ENCODE results near the gene SYT11.
"Not testable (repeated sequence)": the region's sequence is repeated elsewhere in the genome, so short reads cannot be mapped to it uniquely, and the experiment has no call there.

SYT11 gene

GRCh38 chr1:155859234-155859829, at the start of gene SYT11:
Gene SYT11 (plus strand): TSS chr1:155859567. CDS start chr1:155859762, 195 bp downstream.
- peak; percentile 97 for DNase-seq

- DNase-seq = no peak
Measured at GRCh38 chr1:155812878-155813277, 46.5 kb upstream of the SYT11 start.

- no peak for DNase-seq
Measured at GRCh38 chr1:155813672-155814071, 45.7 kb upstream of the SYT11 start.

GRCh38 chr1:155816351-155816750, 43.0 kb upstream of the SYT11 start:
- no peak for DNase-seq

GRCh38 chr1:155827450-155827849, 31.9 kb upstream of the SYT11 start:
- no peak for DNase-seq

- DNase-seq = no peak
Measured at GRCh38 chr1:155831279-155831976, 27.9 kb upstream of the SYT11 start.

- DNase-seq = no peak
Measured at GRCh38 chr1:155833665-155834295, 25.6 kb upstream of the SYT11 start.

GRCh38 chr1:155834296-155834926, 25.0 kb upstream of the SYT11 start:
- no peak for DNase-seq

- DNase-seq = not testable (repeated sequence)
Measured at GRCh38 chr1:155834927-155835399, 24.4 kb upstream of the SYT11 start.

- DNase-seq = no peak
Measured at GRCh38 chr1:155835548-155835947, 23.8 kb upstream of the SYT11 start.

GRCh38 chr1:155840386-155840785, 19.0 kb upstream of the SYT11 start:
- no peak for DNase-seq

- no peak for DNase-seq
Measured at GRCh38 chr1:155844860-155845421, 14.4 kb upstream of the SYT11 start.

GRCh38 chr1:155847823-155848529, 11.4 kb upstream of the SYT11 start:
- DNase-seq = no peak

GRCh38 chr1:155850345-155850744, 9.0 kb upstream of the SYT11 start:
- DNase-seq = no peak

GRCh38 chr1:155856257-155856974, 3.0 kb upstream of the SYT11 start:
- no peak for DNase-seq

- DNase-seq = peak; percentile 91
Measured at GRCh38 chr1:155856975-155857930, 2.1 kb upstream of the SYT11 start, which contains the start of gene GON4L. Gene GON4L (minus strand): TSS chr1:155857214. CDS start chr1:155853780, 3,434 bp downstream.

GRCh38 chr1:155858800-155859233, 550 bp upstream of the SYT11 start:
- DNase-seq = no peak

- DNase-seq = peak; percentile 51
Measured at GRCh38 chr1:155859881-155860871, 809 bp downstream of the SYT11 start.

- no peak for DNase-seq
Measured at GRCh38 chr1:155860970-155861510, 1.7 kb downstream of the SYT11 start.
